GM21360 (cell line): ENCODE measurements around the gene VEGFC.

ENCODE experiments used
- ATAC-seq: cut with Tn5 transposase; IDR thresholded peaks from one replicate; pipeline ENCODE4 v1.9.1; 2021; ENCODE audit warnings: mild to moderate bottlenecking, moderate library complexity; ENCODE audit not compliant: unreplicated experiment

The VEGFC gene

DNA sequence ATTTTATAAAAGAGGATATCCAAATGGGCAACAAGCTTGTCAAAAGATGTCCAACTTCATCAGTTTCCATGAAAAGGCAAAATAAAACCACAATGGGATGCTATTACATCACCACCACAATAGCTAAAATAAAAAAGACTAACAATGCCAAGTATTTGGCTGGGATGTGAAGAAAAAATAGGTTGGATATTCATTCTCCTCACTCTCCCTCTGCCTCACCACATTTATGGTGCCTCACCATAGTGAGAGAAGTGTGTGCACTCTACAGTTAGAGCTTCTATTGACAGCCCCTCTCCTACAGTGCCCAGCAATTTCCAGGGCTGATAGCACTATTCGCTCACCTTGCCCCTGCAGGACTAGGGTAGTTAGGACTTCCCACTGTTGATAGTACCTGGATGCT is 25.5 kb downstream of the VEGFC start:
- ATAC-seq, result no peak

DNA sequence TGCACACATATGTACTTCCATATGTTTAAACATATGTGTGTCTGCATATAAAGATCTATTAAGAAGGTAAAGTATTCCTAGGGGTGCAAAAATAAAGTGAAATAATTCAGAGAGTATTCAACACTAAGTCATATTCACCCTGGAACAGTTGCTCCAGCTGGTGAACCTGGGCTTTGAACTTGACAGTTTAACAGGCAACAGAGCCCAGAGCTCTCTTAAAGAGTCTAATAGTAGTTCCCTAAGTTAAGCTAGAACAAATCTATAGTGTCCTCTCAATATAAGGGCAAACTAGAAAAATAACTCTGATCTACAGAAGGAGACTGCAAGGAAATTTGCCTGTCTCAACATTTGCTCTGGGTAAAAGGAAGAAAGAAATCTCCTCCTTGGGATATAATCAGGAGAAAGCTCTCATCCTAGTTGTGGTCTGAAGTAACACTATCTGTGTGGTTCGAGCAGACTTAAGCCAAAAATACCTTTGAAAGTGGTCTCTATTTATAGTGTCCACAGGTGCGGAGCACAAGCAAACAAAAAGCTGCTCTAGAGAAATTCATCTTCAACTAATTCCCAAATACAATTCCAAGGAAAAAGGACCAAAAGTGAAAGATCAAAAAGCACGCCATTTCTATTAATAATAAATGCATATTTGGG is 29.9 kb downstream of the VEGFC start:
- no peak for ATAC-seq

DNA sequence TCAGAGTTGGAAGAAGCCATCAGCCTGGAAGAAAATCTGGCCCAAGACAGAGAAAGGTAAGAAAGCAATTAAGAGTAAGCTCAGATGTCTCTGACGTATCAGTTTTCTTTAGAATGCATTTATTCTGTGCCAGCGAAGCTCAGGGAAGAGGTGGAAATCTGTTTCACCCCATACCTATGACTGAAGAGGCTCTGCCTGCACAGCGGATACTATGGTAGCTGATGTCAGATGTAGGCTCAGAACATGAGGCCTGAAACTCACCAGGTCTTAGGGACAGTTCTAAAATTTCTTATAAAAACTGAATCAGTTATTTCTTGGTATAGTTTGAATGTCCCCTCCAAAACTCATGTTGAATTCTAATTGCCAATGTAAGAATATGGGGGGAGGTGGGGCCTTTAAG is 30.9 kb downstream of the VEGFC start:
- ATAC-seq, result no peak

DNA sequence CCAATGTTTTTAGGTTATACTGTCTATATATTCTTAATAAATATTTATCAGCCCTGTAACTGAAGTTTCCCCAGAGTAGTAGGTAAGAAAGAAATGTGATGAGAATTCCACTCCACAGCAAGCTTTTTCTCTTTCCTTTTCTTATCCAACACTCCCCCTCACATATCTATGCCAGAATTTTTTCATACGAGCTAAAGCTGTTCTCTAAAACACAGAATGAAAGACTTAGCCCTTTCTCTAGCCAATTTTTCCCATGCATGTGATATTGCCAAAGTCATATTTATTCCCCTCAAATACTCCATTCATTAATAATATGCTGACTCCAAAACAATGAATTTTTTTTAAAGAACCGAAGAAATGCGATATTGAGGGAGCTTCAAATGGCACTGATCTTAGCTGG is 32.3 kb downstream of the VEGFC start:
- no peak for ATAC-seq

DNA sequence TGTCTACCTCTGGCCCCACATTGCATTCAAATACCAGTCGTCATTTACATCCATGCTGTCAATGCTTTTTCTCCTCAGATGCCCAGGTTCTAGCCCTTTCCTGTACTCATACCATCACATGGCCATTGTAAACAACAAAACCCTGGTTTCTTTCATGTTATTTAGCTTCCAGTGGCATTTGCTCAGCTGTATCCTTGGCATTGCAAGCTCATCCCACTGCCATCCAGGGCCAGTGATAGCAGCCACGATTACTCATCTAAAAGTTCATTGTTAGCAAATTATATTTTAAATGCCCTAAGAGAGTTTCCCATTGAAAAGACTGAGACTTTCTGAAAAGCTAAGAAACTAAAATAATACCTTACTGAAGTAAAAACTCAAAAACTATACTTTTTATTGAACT is 34.0 kb downstream of the VEGFC start:
- no peak for ATAC-seq

DNA sequence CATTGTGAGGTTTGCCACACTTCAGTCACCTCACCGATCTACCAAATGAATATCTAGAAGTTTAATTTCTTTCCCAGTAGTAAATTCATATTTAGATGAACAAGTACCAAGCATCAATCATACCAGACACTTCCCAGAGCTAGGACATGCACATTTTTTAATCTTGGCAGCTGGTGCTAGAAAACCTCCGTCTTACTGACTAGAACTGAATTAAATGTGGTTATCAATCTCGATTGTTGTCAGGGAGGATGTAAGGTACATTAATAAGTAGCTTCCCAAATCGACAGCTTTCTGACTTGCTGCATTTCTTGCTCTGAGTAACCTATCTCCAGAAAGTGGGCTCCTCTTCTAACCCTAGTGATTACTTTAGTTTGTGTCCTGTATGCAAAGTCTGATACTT is 34.4 kb downstream of the VEGFC start:
- ATAC-seq, result no peak

DNA sequence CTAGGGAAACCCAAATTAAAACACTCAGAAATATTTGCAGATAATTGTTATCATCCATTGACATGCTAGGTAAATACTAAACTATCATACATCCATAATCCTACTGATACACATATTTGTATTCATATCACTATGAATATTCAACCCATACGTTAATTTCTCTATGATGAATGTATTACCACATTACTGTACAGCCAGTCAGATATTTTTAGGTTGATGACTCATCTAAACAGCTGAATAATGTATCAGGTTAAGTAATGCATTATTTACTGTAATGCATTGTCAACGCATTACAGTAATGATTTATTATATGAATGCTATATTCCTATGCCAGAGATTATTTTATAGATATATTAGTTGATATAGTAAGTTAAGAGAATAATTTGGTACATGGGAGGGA is 37.1 kb downstream of the VEGFC start:
- ATAC-seq, result no peak

DNA sequence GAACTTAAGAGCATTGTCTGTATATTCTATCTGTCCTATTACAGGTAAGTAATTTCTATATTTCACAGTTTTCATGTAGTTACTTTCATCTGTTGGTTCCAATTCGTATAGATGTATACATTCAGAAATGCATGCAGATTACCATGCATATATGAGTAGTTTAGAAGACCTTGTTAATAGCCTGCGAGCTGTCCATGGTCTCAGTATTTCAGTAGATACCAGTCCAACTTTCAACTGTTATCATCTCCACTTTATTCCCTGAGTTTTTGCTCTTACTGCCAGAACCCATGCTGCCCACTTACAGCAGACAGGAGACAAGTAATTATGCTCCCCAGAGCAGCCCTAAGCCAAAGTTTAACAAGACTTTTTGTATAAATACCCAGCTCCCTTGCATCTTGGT is 37.7 kb downstream of the VEGFC start:
- no peak for ATAC-seq

DNA sequence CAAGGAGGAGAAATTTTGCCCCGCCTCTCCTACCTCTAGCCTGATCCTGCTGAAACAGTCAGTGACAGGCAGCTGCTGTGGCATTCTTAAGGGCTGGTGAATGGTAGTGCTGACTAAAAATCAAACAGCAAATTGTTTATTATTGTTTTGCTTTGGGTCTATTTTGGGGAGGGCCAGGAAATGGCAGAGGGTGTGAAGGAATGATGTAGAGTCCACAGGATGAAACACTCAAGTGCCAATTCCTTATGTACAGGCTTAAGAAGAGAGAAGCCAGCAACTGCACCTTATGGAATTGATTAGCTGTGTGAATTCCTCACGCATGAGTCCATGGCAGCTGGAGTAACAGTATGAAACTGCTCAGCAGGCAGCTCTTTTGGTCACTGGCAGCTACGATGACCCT is 39.7 kb downstream of the VEGFC start:
- no peak for ATAC-seq

DNA sequence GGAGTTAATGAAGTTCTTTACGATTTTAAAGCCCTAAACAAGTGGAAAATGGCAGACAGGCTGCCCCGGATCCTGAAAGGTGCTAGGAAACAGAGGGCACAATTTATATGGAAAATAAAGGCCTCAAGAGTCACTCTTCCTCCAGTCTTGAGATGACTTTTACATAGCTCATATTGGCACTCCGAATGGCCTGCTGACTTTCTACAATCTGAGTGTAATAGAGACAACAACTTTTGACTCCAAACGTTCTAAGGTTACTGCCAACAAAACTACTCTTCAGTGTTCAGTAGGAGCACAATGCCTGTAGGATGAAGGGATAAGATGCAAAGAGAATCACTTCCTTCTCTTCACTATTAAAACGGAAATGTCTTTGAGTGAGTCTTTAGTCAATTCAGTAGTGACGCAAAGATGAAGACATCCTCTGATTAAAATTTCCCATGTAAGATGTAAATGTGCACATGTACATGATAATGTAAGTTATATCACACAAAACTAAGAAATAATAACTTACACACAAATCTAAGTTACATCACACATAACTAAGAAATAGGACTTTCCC is 40.5 kb downstream of the VEGFC start:
- no peak for ATAC-seq

DNA sequence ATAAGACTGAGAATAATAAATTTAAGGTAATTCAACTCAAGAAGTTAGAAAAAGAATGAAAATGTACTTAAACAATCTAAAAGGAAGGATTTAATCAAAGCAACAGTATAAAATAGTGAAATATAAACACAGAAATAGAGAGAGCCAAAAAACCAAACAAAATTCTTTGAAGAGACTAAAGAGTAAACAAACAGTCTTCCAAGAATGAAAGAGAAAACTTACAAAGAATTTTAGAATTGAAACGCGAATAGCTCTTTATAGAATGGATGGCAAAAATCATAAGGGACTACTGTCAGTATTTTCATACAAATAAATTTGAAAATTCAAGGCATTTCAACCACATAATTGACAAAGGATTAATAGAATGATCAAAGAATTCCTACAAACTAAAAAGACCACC is 41.7 kb downstream of the VEGFC start:
- ATAC-seq, result no peak

DNA sequence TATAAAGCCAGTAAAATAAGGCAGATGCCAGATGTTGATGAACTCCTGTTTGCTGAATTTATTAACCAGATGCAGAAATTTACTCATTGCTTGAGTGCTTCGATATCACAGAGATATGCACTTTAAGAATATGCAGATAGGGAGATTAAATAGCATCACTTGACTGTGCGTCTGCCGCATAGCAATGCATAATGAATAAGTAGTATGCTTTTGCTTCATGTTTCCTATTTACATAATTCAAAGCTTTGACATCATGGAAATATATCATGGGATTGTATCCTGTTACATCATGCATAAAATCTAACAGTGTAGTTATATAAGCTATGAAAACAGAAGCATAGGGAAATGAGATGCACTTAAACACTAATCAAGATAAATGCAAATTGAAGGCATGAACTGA is 45.9 kb downstream of the VEGFC start:
- ATAC-seq, result no peak

DNA sequence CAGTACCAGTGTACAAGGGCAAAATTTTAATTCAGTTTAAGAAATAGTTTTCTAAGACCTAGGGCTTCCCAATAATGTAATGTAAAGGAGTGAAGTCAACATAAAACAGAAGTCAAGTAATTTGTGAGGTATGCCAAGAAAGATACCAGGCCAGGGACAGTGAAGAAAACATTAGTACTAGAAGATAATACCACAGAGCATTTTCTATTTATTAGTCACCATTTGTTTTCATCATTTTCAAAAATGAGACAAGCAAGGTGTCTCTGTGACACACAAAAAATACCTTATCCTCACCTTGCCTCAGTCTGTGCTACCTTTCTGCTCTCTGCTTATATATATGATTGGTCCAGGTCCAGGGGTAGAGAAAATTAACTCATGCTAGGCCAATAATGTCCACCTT is 46.8 kb downstream of the VEGFC start:
- ATAC-seq, result no peak

DNA sequence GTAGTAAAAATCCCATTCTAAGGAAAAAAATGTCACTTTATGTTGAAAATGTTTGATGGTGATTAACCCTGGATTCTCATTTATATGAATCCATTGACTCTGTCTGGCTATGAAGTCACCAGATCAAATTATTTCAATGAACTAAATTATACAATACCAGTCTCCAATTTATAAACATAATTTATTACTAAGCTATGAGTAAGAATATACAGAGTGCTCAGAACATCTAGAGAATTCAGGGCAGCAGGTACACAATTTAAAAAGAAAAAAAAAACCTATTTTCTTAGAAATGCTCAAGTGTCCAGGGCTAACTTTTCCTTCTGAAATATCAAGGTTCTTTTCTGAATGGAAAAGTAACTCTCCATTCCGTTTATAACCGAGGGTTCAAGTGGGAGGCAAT is 48.6 kb downstream of the VEGFC start:
- no peak for ATAC-seq

DNA sequence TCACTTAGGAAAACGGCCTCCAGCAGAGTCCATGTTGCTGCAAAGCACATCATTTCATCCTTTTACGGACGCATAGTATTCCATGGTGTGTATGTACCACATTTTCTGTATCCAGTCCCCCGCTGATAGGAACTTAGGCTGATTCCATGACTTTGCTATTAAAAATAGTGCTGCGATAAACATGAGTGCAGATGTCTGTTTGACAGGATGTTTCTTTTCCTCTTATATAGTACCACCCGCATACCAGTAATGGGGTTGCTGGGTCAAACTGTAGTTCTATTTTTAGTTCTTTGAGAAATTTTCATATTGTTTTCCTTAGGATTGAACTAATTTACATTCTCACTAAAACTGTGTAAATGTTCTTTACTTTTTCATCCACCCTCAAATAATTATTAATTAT is 50.5 kb downstream of the VEGFC start:
- ATAC-seq, result no peak

DNA sequence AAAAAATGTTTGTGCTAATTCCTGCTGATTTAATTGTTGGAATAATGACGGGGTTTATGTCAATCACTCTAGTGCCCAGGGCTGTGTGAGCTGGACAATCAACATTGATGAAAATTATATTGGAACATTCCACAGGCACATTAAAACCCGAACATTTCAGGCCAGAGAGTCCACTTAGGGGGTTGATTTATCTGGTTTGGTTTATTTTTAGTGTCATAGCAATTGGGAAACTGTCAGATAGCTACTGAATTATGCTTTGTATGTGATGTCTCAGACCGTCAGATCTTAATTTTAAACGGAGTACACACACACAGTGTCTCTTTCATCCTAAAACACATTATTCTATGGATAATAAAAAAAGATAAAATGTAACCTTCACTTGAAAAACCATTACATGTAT is 51.5 kb downstream of the VEGFC start:
- ATAC-seq, result no peak

DNA sequence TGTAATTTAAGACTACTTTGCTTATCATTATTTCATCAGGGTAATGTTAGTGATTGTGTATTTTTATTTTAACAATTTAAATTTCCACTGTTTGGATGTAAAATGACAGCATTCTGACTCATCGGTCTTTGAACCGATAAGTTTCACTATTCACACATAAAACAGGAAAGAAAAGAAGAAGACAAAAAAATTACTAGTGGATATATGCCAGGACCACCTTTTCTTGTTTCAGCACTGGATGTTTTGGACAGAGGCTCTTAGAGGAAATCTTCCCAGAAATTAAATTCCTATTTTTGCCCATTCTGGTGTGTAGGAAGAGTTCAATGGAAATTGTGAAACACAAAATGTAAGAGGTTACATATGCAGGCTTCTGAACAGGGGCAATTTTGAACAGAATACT is 57.4 kb downstream of the VEGFC start:
- no peak for ATAC-seq

DNA sequence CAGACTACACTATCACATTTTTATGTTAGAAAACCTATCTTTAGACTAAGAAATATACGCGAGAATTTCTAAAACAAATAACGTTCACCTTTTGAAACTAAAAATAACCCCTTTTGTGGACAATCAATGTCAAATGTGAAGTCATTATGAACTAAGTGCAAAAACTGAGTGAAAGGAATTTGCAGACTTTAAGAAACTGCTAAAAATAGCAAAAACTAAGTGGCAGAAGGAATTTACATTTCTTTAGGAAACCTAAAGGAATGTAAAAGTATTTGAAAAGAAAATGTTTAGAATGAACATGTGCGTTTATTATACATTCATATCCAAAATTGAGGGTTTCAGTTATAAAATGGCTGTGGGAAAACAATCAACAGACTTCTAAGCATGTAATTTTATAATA is 58.3 kb downstream of the VEGFC start:
- ATAC-seq, result no peak

DNA sequence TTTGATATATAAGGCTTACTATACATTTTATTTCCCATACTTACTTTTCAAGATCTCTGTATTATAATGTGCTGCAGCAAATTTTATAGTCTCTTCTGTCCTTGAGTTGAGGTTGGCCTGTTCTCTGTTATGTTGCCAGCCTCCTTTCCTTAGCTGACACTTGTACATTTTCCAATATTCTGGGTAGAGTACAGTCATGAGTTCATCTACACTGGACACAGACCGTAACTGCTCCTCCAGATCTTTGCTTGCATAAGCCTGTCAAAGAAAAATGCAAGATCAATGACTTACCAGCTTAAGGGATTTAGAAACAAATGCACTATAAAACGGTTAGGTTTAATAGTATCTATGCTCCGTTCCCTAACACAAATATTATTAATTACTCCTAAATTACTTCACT is 63.2 kb downstream of the VEGFC start:
- ATAC-seq, result no peak

DNA sequence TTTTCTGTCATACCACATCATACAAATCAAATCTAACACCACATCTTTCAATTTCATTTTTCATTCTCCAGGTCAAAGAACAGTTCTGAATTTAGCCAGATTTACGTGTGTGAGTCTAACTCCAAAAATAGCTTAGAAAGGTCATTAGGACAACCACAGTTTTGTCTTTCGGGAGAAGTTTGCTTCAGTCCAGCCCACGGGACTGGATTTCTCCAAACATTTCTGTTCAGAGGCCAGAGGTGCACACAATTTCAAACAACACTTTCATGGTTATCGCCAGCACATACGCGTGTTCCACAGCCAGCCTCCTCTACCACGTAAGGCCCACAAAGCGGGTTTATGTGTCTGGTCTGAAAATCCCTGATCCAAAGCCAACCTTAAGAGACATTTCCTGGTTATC is 65.9 kb downstream of the VEGFC start:
- ATAC-seq, result no peak

DNA sequence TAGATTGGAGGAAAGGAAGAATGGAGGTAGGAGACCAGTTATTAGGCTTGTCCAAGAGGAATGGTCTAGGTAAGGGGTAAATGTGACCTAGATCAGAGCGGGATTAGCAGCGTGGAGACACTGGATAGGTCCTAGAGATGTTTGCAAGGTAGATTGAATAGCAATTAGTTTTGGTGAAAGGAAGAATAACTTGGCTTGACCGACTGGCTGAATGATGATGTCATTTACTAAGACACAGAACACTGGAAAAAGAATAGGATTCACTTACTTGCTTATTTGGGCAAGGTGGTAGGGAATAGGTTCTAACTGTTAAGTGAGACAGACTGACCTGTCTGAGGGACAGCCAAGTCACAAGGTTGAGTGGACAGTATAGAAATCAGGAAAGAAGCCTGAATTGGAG is 71.3 kb downstream of the VEGFC start:
- no peak for ATAC-seq

DNA sequence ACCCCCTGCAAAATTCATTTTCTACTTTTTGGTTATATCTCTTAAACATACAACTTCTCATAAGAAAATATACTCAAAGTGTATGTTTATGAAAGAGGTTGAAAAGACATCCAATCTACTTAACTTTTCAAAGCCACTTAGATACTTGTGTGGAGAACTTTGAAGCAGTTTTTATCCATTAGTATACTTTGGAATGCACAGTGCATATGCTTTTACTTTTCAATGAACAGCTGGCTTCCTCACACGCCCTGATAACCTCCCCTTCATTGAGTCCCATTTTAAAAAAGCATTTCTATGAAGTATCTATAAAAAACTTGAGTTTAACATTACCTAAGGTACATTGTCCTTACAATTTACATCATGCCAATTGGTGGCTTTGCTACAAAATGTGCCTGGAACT is 73.8 kb downstream of the VEGFC start:
- no peak for ATAC-seq

DNA sequence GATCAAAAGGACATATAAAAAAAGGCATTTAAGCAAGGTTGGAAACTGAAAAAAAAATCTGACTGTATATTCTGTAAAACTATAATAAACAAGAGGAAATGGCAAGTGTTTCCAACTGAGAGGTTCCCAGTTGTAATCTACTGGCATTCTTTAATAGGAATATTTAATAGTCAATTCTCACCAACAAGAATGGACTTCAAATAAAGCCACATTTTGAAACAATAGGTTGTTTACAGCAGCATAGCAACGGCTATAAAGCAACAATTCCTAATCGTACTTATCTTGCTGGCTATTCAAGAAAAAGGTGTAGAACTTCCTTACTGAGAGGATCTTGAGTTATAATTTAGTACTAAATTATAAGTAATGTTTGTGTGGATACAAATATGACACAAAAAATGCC is 75.5 kb downstream of the VEGFC start:
- ATAC-seq, result no peak
